NCI-H748 (cell line): ENCODE results near the gene KCNK10.
A peak's percentile ranks its signal among the peaks of the same experiment; 100 is the strongest.

Experiments used
- DNase-seq: peaks from one replicate; lab custom pipeline; 2025; ENCODE audit not compliant: unreplicated experiment; lab: John Stamatoyannopoulos, UW

Gene KCNK10

GRCh38 chr14:88321692-88322503 is 1.2 kb downstream of the KCNK10 start:
- peak; percentile 88 for DNase-seq

- no peak for DNase-seq
Observed at GRCh38 chr14:88318406-88318805, 4.7 kb downstream of the KCNK10 start.

- DNase-seq = no peak
Observed at GRCh38 chr14:88316521-88316920, 6.5 kb downstream of the KCNK10 start.

GRCh38 chr14:88312257-88312656 is 10.8 kb downstream of the KCNK10 start:
- DNase-seq = no peak

GRCh38 chr14:88311780-88312179 is 11.3 kb downstream of the KCNK10 start:
- no peak for DNase-seq

GRCh38 chr14:88310449-88310848 is 12.6 kb downstream of the KCNK10 start:
- no peak for DNase-seq

GRCh38 chr14:88310021-88310420 is 13.0 kb downstream of the KCNK10 start:
- no peak for DNase-seq

GRCh38 chr14:88305528-88306322 is 17.3 kb downstream of the KCNK10 start:
- no peak for DNase-seq

GRCh38 chr14:88303041-88303440 is 20.0 kb downstream of the KCNK10 start:
- no peak for DNase-seq

GRCh38 chr14:88301381-88301780 is 21.7 kb downstream of the KCNK10 start:
- DNase-seq = no peak

GRCh38 chr14:88300817-88301216 is 22.3 kb downstream of the KCNK10 start:
- no peak for DNase-seq

- no peak for DNase-seq
Observed at GRCh38 chr14:88299865-88300530, 23.1 kb downstream of the KCNK10 start.

- no peak for DNase-seq
Observed at GRCh38 chr14:88297306-88297705, 25.8 kb downstream of the KCNK10 start.

- DNase-seq = no peak
Observed at GRCh38 chr14:88296351-88296750, 26.7 kb downstream of the KCNK10 start.

- DNase-seq = no peak
Observed at GRCh38 chr14:88289996-88290395, 33.1 kb downstream of the KCNK10 start.

- DNase-seq = no peak
Observed at GRCh38 chr14:88289234-88289633, 33.8 kb downstream of the KCNK10 start.

- DNase-seq = no peak
Observed at GRCh38 chr14:88286309-88286708, 36.8 kb downstream of the KCNK10 start.

GRCh38 chr14:88281447-88281846 is 41.6 kb downstream of the KCNK10 start:
- DNase-seq = no peak

GRCh38 chr14:88276923-88277596 is 46.0 kb downstream of the KCNK10 start:
- no peak for DNase-seq

- DNase-seq = no peak
Observed at GRCh38 chr14:88272390-88273269, 50.4 kb downstream of the KCNK10 start.
